ENCODE measurements around the gene FBLN1.

DNA sequence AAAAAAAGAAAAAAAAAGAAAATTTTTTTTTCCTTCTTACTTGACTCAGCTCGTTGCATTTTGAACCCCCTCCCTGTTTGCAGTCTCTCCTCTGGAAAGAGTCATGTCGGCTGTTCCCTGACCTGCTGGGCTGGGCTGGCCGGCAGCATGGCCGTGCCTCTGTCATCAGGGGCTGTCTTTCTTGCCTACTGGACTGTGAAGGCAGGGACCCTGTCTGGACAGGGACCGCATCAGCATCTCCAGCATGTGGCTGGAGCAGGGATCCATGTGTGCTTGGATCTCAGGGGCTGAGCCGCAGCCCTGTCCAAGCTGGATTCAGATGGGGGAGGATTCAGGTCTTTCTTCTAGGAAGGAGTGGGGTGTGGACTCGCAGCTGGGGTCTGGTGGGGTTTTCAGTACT is 15.5 kb downstream of the FBLN1 start:
- TF ChIP-seq, protein P1, sequence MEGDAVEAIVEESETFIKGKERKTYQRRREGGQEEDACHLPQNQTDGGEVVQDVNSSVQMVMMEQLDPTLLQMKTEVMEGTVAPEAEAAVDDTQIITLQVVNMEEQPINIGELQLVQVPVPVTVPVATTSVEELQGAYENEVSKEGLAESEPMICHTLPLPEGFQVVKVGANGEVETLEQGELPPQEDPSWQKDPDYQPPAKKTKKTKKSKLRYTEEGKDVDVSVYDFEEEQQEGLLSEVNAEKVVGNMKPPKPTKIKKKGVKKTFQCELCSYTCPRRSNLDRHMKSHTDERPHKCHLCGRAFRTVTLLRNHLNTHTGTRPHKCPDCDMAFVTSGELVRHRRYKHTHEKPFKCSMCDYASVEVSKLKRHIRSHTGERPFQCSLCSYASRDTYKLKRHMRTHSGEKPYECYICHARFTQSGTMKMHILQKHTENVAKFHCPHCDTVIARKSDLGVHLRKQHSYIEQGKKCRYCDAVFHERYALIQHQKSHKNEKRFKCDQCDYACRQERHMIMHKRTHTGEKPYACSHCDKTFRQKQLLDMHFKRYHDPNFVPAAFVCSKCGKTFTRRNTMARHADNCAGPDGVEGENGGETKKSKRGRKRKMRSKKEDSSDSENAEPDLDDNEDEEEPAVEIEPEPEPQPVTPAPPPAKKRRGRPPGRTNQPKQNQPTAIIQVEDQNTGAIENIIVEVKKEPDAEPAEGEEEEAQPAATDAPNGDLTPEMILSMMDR (conservative IDR thresholded peaks at IDR 0.05): no peak
- TF ChIP-seq EZH2 (IDR thresholded peaks at IDR 0.05; ENCODE audit: low read depth): no peak

Data from PC-9 (cell line).